NCI-H774 (cell line): ENCODE data around the gene SINHCAF.

Experiments
- DNase-seq: peaks from one replicate; lab custom pipeline; 2025; lab: John Stamatoyannopoulos, UW

The SINHCAF gene

GRCh38 chr12:31337952-31338351 is 12.0 kb upstream of the SINHCAF start:
- DNase-seq, result no peak

DNA sequence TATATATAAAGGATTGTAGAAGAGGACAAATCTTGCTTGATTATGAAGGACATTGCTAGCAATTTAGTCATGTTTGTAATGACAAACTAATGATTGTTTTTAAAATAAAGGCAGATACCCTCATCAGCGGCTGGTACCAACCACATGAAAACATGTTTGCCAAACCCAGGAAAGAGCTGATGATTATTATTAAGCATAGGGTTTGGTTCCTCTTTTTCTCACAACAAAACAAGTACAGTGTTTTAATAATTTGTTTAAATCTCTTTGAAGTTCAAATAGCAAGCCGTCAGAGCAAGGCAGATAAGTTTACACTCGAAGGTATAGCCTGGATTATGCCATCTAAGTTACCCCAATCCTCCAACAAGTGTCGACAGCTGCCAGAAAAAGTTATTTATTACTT is 5.3 kb upstream of the SINHCAF start:
- no peak for DNase-seq

GRCh38 chr12:31326736-31327659 is 1.0 kb upstream of the SINHCAF start:
- no peak for DNase-seq

GRCh38 chr12:31325524-31325875 is 450 bp downstream of the SINHCAF start:
- DNase-seq, result no peak

DNA sequence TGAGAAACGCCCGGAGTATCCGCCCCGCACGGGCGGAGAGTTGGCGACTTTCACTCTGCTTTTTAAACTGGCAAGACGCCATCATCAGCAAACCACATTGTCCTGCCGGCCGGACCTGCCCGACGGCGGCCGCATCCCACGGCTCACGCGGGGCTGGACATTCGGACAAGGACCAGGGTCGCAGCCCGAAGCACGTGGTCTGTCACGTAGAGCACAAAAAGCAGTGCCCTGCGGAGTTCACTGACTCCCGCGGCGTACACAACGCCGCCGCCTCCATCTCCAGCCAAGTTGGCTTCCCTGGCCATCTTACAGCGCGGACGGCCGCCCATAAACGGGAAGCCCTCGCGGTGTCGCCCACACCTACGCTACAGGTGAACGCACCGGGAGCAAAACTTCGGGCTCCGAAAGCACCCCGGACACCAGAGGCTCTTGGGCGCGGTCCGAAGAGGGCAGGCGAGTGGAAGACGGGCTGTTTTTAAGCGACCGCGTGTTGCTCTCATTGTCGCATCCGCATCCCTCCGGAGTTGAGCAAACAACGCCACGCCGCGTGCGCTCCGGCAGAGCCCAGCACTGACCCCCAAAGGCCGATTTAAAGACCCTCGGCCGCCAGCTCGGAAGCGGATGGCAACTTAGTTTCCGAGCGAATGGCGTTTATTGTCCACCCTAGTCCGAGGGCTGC is 966 bp downstream of the SINHCAF start:
- peak; percentile 60 for DNase-seq

DNA sequence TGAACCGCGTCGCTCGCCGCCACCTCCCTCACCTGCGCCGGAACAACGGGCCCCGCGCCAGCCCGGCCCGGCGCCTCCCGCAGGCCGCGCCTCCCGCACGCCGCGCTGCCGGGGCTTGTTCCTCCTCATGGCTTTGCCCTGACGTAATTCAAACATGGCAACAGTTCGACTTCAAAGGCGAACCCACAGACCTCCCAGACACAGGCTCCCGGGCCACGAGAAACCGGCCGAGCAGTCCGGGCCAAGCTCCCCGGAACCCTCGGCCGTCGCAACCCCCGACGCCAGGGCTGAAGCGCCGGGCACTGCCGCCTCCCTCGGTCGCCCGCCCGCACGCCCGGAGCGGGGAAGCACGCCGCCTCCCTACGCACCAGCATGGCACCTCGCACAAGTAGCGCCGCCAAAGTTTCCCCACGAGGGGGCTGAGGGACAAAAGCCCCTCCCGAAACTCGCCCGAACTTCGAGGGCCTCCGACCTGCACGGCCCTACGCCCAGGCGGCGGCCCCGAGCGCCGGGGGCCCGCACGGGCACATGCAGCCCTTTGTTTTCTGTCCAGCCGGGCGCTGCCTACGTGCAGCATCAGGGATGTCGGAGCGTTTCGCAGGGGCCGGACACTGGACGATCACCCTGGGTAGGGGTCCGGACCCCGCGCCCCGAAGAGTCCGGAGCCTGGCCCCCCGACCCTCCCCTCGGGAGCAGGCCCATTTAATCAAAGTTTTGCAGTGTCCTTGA is 1.7 kb downstream of the SINHCAF start:
- peak; percentile 73 for DNase-seq

GRCh38 chr12:31323391-31324115 is 2.4 kb downstream of the SINHCAF start:
- DNase-seq, result peak; percentile 41

DNA sequence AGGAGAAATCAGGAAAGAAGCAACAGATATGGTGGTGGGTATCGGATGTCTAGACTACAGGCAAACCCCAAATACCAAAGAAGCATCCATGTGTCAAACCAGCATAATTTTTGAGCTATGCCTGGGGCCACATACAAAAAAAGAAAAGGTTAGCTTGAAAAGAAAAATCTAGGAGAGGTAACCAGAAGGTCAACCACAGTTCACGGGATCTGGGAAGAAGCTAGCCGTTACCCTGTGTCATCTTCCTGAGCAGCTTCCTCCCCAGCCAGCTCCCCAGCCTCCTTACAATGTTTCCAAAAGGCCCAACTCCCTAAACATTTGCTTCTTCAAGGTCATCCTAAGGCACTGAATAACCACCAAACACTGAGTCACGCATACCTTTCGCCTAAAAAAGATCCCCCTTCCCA is 3.1 kb downstream of the SINHCAF start:
- no peak for DNase-seq

- no peak for DNase-seq
Measured at GRCh38 chr12:31321897-31322228, 4.1 kb downstream of the SINHCAF start.

DNA sequence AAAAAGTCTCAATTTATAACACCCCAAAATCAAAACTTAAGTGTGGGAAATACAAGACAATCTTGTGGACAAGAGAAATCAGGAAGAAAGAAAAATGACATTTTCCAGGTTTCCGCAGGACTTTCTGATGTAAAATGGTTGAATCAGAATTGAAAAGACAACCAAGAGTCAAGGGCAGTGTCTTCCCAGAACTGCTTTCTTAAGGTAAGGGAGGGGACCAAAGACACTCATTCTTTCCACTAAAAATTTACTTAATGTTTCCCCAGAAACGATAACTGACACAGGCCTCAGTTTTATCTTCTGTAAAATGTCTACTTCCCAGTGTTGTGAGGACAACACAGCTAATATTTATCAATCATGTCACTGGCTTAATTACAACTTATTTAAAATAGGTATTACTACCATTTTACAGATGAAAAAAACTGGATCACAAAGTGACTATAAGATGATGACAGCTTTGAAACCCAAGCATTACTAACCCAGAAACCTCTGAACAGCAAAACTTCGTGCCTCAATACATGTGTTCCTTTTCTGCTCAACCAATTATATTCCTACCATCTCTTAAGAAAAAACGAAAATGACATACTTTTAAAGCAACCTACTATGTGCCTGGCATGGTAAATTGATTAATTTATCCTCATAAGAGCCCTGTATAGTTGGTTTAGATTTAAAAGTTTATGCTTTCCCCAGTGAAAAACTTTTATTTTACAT is 4.6 kb downstream of the SINHCAF start:
- no peak for DNase-seq

DNA sequence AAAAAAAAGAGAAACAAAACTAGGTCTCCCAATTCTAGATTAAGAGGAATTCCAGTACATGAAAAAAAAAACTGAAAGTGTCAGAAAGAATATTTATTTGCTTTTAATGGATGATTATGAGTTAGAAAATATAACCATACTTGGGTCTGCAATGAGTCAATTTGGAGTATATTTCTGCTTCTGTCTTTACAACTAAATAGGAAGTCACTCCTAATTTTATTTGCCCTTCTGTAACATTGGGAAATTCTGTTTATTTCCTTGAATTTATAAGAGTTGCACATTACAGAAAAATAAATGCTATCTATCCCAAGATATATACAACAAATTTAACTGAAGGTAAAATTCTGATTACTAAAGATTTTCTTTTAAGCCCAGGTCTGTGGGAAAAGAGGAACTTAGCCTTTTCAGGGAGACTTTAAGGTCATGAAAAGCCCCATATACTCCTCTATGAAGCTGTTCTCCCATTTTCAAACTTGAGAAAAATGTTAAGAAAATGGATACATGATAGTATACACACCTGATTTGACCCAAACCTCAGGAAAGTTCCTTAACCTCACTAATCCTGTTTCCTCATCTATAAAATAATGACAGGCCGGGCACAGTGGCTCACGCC is 7.2 kb downstream of the SINHCAF start:
- DNase-seq, result no peak

DNA sequence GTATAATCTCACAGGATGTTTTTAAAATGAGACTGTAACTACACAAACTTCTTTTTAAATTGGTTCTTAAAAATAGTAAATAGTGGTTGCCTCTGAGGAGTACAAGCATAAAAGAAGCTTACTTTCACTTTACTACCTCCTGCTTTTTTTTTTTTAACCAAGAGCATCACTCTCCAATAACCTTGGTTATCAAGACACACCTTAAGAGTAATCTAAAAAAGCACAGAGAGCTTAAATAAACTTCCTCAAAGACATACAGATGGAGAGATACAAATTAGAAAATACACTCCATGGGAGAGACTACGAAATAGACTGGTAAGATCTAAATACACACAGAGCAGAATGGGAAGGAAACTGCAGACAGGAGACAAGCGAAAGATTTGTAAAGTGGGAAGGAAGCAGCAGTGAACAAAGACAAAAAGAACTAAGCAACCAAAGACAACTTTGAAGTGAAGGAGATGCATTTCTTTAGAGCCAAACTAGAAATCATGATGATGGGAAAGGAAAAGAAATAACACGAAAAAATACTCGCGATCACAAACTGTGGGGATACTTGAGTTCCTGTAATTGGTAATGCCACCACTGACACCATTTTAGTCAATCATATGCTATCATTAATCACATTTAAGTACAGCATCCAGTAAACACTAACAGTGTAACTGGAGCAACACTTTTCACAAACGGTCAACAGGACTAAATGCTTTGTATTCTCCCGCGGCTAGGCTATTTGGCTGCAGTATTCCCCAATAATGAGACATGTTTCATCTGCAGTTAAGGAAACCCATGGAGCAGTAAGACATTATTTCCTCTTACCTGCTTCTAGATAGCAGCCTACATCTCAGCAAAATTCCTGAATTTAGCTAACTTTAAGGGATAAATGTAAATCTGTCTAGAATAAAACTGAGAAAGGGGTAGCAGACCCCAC is 8.2 kb downstream of the SINHCAF start:
- peak; percentile 39 for DNase-seq

- no peak for DNase-seq
Measured at GRCh38 chr12:31316891-31317290, 9.1 kb downstream of the SINHCAF start.

DNA sequence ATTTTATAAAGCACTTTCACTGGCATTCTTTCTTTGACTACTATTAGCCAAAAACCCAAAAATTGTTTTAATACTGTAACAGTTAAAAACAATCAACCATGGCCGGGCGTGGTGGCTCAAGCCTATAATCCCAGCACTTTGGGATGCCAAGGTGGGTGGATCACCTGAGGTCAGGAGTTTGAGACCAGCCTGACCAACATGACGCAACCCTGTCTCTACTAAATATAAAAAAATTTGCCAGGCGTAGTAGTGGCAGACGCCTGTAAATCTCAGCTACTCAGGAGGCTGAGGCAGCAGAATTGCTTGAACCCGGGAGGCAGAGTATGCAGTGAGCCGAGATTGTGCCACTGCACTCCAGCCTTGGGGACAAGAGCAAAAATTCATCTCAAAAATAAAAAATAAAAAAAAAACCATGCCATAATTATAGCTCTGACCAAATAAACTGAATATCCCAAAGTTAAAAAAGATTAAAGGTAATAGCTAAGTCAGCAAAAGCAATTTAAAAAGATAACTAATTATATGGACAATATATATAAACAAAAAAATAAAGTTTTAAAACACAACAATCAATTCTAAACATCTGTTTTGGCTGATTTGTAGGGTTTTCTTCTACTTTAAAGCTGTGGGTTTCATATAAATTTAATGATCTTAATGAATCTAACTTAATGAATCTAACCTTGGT is 10.0 kb downstream of the SINHCAF start:
- DNase-seq, result no peak

DNA sequence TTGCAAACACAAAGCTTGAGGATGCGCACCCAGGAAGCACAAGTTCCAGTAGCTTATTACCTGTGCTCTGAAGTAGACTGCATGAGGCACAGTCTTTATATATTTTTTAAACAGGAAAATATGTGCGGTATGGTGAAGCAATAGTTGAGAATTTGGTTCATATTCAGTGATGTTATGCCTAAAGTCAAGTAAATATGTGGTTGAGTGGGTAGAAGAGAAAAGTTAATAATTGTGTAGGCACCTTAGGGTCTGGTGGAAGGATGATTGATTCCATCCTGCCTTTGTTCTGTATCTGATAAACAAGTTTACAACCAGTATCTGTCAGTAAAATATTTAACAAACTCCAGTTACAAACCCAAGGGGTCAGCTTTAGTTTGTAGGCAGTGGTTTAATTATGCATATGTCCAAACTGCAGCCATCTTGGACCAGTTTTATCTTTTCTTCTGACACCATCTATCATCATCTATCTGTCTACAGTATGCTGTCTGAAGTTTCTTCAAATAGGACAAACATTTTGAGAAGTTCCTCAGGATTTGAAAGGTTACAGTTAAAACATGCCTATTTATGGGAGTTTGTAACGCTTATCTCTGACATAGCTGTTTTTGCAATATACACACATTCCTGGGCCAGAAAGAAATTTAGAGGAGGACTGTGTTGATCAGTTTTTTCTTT is 10.8 kb downstream of the SINHCAF start:
- no peak for DNase-seq

GRCh38 chr12:31312431-31312830 is 13.5 kb downstream of the SINHCAF start:
- no peak for DNase-seq

DNA sequence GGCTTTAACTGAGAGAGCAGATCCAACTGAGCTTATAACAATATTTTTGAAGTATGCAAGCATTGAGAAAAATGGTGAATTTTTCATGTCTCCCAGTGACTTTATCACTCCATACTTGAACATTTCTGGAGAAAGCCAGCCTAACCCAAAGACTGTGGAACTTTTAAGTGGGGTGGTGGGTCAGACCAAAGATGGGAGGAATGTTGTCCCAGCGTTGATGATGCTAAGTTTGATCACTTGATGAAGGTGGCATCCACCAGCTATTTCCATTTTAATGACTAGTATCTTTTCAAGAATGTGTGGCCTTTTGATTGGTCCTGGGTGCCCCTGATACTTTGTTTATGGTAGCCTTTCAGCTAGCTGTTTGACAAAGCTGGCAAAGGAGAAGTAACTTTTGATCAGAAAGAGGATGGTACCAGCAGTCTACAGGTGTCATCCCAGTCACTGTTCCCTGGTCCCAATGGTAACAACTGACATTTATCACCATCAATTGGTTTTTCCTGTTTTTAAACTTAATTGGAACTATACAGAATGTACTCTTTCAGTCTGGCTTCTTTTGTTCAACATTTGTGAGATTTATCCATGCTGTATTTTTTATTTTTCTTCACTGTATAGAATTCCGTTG is 14.2 kb downstream of the SINHCAF start:
- DNase-seq, result no peak

DNA sequence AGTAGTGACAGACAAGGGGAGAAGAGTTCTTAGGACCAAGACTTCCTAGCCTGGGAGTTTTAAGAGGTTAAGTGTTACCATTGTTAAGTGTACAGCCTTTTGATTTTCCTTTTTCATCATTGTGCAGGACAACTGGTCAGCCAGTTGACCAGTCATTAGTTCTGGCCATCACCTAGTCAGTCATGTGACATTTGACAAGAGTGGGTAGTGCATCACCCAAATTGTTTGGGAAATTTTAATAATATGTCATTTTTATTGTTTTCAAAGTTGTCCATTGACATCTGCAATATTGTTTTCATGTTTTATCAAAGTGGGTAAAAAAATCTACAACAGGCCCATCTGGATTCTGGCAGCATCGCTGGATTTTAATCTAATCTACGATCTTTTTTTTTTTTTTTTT is 15.5 kb downstream of the SINHCAF start:
- DNase-seq, result no peak
